A549 (cell line): ENCODE data around the gene IP6K3.

Experiments
- CTCF ChIP-seq: fragments of >200 bp; sonication (Bioruptor Twin); formaldehyde crosslinking; IDR thresholded peaks from 3 replicates; pipeline ENCODE4 v1.5.1; 2016
- HDAC2 ChIP-seq: fragments of 200-600 bp; sonication (generic); IDR thresholded peaks from 2 replicates; pipeline ENCODE4 v1.6.1; 2016
- POLR2A ChIP-seq: IDR thresholded peaks from 2 replicates; pipeline ENCODE4 v1.6.1; 2012; ENCODE audit warnings: mild to moderate bottlenecking, low read length
- RARB ChIP-seq: fragments of 250-450 bp; sonication (Bioruptor Pico); IDR thresholded peaks from 2 replicates; pipeline ENCODE4 v1.8.0; 2021; ENCODE audit warnings: mild to moderate bottlenecking, moderate library complexity
- SMC3 ChIP-seq: fragments of >200 bp; sonication (Bioruptor Twin); formaldehyde crosslinking; IDR thresholded peaks from 3 replicates; pipeline ENCODE4 v1.6.1; 2018; ENCODE audit warnings: inconsistent platforms

GRCh38 chr6:33685411-33686224 is 61.1 kb downstream of the IP6K3 start:
- TF ChIP-seq CTCF (no peak), SMC3 (no peak), RARB (no peak), POLR2A (no peak), HDAC2 (no peak)
